Measurements from ENCODE around the gene SH2D4B. TPM values are rescaled to one million over a fixed set of nuclear protein-coding genes. Genes with fewer than 3 reads are reported as not detected.

SH2D4B gene
- total and polyA plus RNA-seq, 2 of the 13 experiments (the other 11 are each of a cell fraction or from before 2014, with no cell fraction given), result not detected

GRCh38 chr10:80517416-80518142 lies 20.1 kb upstream of the SH2D4B start:
- Histone ChIP-seq H3K27ac (ENCODE audit: extremely low read length, insufficient read depth, low read length) (no peak overlapping the region), H3K9ac (ENCODE audit: insufficient read depth, low read depth, low read length) (no peak overlapping the region), H3K9me3 (ENCODE audit: low read length) (no peaks in the 10 kb centered on the region), H3K79me2 (ENCODE audit: insufficient read depth, low read length) (no peaks in the 10 kb centered on the region), H3K4me1 (ENCODE audit: insufficient read depth, low read length) (no peaks in the 10 kb centered on the region), H2AFZ (ENCODE audit: low read length) (no peak overlapping the region), H3K36me3 (replicated peaks in 1 of 2; ENCODE audit: control insufficient read depth in 1 of 2, insufficient read depth in 2 of 2, low read length in 2 of 2) (peaks cover 47 to 74% of the 10 kb centered on the region in 2 experiments), H3K4me3 (replicated peaks in 1 of 3; ENCODE audit: insufficient read depth in 1 of 3, low read depth in 2 of 3, low read length in 3 of 3) (no peak overlapping the region), H3K27me3 (ENCODE audit: control insufficient read depth in 1 of 2, insufficient read depth in 2 of 2, low read length in 2 of 2) (no peaks in the 10 kb centered on the region), H4K20me1 (ENCODE audit: insufficient read depth, low read length) (no peaks in the 10 kb centered on the region), H3K4me2 (ENCODE audit: low read depth, low read length) (no peak overlapping the region)
- ChIA-PET POLR2A (no interaction called here), CTCF (ENCODE audit: low intra/inter-chr PET ratio, low total read pairs) (no interaction called here)
- WGBS (ENCODE audit: low lambda C conversion rate), result 97% methylated on average over 21 of the region's 21 CpGs
- TF ChIP-seq PRPF4 (IDR thresholded peaks at IDR 0.05; ENCODE audit: low read depth, low read length, poor library complexity, severe bottlenecking) (no peak), ZNF33B (CRISPR knock-in tag; IDR thresholded peaks at IDR 0.05) (no peak), ZNF235 (CRISPR knock-in tag; IDR thresholded peaks at IDR 0.05; ENCODE audit: borderline replicate concordance) (no peak), PREB (CRISPR knock-in tag; IDR thresholded peaks at IDR 0.05) (no peak), HNF4A (CRISPR knock-in tag; IDR thresholded peaks at IDR 0.05) (no peak), ZNF121 (CRISPR knock-in tag; IDR thresholded peaks at IDR 0.05) (no peak), AGO2 (optimal IDR thresholded peaks at IDR 0.05; ENCODE audit: low read depth, low read length) (peak; percentile 3)
- in situ Hi-C loops (cut with HindIII; ENCODE audit: extremely low pct_ligation_motif_present, low pct_unique_long_range_greater_than_20kb), result loop anchor here (25.0 kb wide), 1 partner anchor 255 kb away; no protein-coding TSS in a partner anchor
- BruUV-seq (replicated peaks), result no TSS peak
- intact Hi-C loops (cut with micrococcal nuclease; ENCODE audit: unreplicated experiment), result no loop called here
- DNase-seq (ENCODE audit: low spot score) (no peak), FAIRE-seq (no peak), ATAC-seq (no peak)

All from HepG2 (cell line).